Nephron progenitor cell (in vitro differentiated cells): ENCODE measurements around the gene PEA15.

ENCODE experiments used
- DNase-seq: peaks from one replicate; pipeline ENCODE4 v3.0.0; 2021
- H3K27ac Mint-ChIP-seq: 2 replicates; pipeline ENCODE4 v1.8.0; 2021; ENCODE audit warnings: mild to moderate bottlenecking, moderate library complexity, mixed read lengths
- H3K27me3 Mint-ChIP-seq: 2 replicates; pipeline ENCODE4 v1.8.0; 2021; ENCODE audit warnings: mild to moderate bottlenecking, low read depth, mixed read lengths; ENCODE audit not compliant: poor library complexity
- H3K36me3 Mint-ChIP-seq: 2 replicates; pipeline ENCODE4 v1.8.0; 2021; ENCODE audit warnings: low read depth, mixed read lengths
- H3K4me1 Mint-ChIP-seq: 2 replicates; pipeline ENCODE4 v1.8.0; 2021; ENCODE audit warnings: mixed read lengths
- H3K4me3 Mint-ChIP-seq: 2 replicates; pipeline ENCODE4 v1.8.0; 2021; ENCODE audit warnings: mild to moderate bottlenecking, moderate library complexity, mixed read lengths
- H3K9me3 Mint-ChIP-seq: 2 replicates; pipeline ENCODE4 v1.8.0; 2021; ENCODE audit warnings: mild to moderate bottlenecking, moderate library complexity, mixed read lengths
- TF ChIP-seq, protein P1 (sequence below): fragments of 200-600 bp; sonication (generic); IDR thresholded peaks from 2 replicates; pipeline ENCODE4 v1.5.0; 2021; ENCODE audit warnings: antibody characterized with exemption

The PEA15 gene

DNA sequence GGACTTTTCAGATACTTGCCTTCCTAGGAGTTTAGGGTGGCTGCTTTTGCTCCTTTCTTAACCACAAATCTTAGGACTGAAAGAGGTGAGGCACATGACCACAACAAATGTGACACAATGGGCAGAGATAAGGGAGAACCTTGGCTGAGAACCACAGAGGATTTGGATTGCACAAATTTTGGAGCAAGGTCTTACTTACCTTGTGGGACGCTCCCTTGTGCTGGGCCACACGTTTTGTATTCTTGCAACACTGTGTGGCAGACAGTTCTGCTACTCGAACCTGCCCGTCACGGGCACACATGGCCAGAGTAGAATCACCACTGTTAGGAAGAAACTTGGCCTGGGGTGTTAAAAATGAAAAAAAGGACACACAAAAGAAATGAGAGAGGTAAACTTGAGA is 33.2 kb downstream of the PEA15 start:
- Mint-ChIP-seq H3K4me3 (no peak overlapping the region), H3K27me3 (no peaks in the 10 kb centered on the region), H3K27ac (no peak overlapping the region), H3K9me3 (no peaks in the 10 kb centered on the region), H3K36me3 (peaks cover 68% of the 10 kb centered on the region), H3K4me1 (no peaks in the 10 kb centered on the region)
- DNase-seq = no peak
- TF ChIP-seq, protein P1, sequence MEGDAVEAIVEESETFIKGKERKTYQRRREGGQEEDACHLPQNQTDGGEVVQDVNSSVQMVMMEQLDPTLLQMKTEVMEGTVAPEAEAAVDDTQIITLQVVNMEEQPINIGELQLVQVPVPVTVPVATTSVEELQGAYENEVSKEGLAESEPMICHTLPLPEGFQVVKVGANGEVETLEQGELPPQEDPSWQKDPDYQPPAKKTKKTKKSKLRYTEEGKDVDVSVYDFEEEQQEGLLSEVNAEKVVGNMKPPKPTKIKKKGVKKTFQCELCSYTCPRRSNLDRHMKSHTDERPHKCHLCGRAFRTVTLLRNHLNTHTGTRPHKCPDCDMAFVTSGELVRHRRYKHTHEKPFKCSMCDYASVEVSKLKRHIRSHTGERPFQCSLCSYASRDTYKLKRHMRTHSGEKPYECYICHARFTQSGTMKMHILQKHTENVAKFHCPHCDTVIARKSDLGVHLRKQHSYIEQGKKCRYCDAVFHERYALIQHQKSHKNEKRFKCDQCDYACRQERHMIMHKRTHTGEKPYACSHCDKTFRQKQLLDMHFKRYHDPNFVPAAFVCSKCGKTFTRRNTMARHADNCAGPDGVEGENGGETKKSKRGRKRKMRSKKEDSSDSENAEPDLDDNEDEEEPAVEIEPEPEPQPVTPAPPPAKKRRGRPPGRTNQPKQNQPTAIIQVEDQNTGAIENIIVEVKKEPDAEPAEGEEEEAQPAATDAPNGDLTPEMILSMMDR = no peak

DNA sequence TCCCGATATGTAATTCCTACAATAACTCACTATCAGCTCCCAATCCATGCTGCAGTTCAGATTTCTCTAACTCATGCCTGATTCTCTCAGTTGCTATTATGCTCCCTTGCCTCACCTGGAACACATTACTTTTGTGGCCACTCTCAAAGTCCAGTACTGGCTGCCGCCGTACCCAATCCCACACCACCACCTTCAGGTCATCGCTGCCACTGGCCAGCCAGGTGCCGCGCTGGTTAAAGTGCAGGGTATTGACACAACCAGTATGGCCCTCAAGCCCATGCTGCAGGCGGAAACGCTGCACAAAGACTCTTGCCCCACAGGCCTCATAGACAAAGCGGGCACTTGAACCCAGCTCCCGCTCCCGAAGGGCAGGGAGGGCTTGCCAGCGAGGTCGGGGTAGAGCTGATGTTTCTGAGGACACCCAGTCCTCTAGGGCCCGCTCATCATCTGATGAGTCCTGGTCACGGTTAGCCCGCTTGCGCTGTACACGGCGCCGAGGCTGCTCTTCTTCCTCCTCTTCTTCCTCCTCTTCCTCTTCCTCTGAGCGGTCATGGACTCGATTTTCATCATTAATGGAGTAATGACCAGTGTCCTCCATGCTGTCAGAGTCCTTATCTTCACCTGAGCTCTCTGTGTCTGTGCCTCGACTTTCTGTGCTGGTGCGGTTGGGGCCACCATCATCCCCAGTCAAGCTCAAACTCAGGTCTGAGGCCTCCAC is 34.6 kb downstream of the PEA15 start:
- Mint-ChIP-seq H3K36me3 (peaks cover 69% of the 10 kb centered on the region), H3K9me3 (no peaks in the 10 kb centered on the region), H3K27ac (peak overlapping the region; percentile 62), H3K27me3 (no peaks in the 10 kb centered on the region), H3K4me1 (peaks cover 2% of the 10 kb centered on the region), H3K4me3 (no peak overlapping the region)
- DNase-seq = no peak
- TF ChIP-seq, protein P1 = no peak

DNA sequence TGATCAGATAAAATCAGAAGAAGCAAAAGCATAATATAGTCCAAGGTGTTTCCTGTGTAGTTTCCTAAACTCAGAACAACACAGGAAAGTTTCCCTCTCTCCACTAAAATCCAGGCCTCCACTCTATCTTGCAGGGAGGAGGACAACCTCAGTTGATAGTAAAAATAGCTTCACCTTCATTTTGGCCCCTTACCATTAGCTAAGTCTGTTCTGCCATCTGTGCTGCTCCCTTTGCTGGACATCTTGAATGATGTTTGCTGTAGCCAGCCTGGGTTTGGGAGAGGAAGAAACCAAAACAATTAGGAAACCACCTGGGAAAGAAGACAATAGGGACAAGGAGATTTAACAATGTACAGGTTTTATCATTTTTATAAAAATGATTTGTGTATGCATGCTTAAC is 38.6 kb downstream of the PEA15 start:
- H3K9me3 Mint-ChIP-seq = no peaks in the 10 kb centered on the region
- H3K36me3 Mint-ChIP-seq = peaks cover 49% of the 10 kb centered on the region
- no peak overlapping the region for H3K4me3 Mint-ChIP-seq
- TF ChIP-seq, protein P1 = no peak
- DNase-seq = no peak
- H3K27ac Mint-ChIP-seq = peak overlapping the region; percentile 79
- peaks cover 18% of the 10 kb centered on the region for H3K4me1 Mint-ChIP-seq
- H3K27me3 Mint-ChIP-seq = no peaks in the 10 kb centered on the region

DNA sequence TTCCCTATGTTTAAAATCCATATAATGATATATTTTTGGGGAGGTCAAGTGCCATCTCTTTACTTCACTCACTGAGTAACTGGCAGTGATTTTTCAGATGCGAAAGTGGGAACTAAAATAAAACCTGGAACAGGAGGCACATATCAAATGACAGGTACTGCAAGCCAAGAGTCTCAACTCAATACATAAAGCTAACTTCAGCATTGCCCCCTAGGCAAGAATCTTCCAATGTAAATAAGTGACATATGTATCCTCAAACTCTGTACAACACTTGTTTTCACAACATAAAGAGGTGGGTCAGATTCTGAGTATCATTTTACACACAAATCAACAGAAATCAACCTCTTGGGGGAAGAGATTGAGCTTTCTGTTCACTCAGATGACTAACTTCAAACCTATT is 39.0 kb downstream of the PEA15 start:
- TF ChIP-seq, protein P1 = no peak
- no peak for DNase-seq
- peaks cover 44% of the 10 kb centered on the region for H3K36me3 Mint-ChIP-seq
- no peak overlapping the region for H3K27ac Mint-ChIP-seq
- H3K4me1 Mint-ChIP-seq = peaks cover 18% of the 10 kb centered on the region
- H3K4me3 Mint-ChIP-seq = no peak overlapping the region
- no peaks in the 10 kb centered on the region for H3K27me3 Mint-ChIP-seq
- no peaks in the 10 kb centered on the region for H3K9me3 Mint-ChIP-seq

DNA sequence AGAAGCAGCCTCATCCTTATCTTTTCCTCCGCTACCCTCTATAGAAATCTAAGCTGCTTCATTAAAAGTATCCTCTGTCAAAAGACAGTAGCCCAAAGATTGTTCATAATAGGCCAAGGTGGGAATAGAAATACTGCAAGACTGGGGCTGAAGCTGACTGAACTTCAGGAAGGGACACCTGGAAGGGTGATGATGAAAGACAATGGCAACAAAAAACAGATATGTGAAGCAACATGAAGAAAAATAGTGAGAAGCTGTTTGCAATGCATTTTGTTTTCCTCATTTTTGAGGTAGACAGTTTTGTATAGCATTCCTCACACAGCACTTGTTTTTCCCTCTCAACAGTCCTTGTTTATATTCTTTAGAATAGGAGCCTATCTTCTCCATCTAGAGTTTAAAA is 40.2 kb downstream of the PEA15 start:
- peak overlapping the region; percentile 63 for H3K27ac Mint-ChIP-seq
- no peak overlapping the region for H3K4me3 Mint-ChIP-seq
- H3K9me3 Mint-ChIP-seq = no peaks in the 10 kb centered on the region

More for the DNA sequence above, 40.2 kb downstream of the PEA15 start:
- no peak for DNase-seq
- TF ChIP-seq, protein P1 = no peak
- H3K36me3 Mint-ChIP-seq = peaks cover 38% of the 10 kb centered on the region
- peaks cover 18% of the 10 kb centered on the region for H3K4me1 Mint-ChIP-seq
- no peaks in the 10 kb centered on the region for H3K27me3 Mint-ChIP-seq
